Measurements from ENCODE around the gene TMEM43. TPM values are rescaled to one million over a fixed set of nuclear protein-coding genes. Genes with fewer than 3 reads are reported as not detected.

TMEM43 gene, protein sequence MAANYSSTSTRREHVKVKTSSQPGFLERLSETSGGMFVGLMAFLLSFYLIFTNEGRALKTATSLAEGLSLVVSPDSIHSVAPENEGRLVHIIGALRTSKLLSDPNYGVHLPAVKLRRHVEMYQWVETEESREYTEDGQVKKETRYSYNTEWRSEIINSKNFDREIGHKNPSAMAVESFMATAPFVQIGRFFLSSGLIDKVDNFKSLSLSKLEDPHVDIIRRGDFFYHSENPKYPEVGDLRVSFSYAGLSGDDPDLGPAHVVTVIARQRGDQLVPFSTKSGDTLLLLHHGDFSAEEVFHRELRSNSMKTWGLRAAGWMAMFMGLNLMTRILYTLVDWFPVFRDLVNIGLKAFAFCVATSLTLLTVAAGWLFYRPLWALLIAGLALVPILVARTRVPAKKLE
- 105 and 123 TPM in 2 replicates for polyA plus RNA-seq (2012; rRNA removed)
- 83.4 and 97.1 TPM in 2 replicates for polyA plus RNA-seq (2012; cell fraction: cytosol; rRNA removed)
- polyA plus RNA-seq (2012; cell fraction: nucleus; rRNA removed) = 137 and 155 TPM in 2 replicates

- Histone ChIP-seq H4K20me1 (ENCODE audit: insufficient read depth) (peaks cover 36% of the 10 kb centered on the region), H3K27me3 (ENCODE audit: insufficient read depth) (no peaks in the 10 kb centered on the region), H3K79me2 (ENCODE audit: insufficient read depth) (peaks cover 73% of the 10 kb centered on the region), H3K36me3 (replicated peaks in 1 of 2; ENCODE audit: control insufficient read depth in 1 of 2, insufficient read depth in 2 of 2, low read length in 1 of 2) (peaks cover 27 to 40% of the 10 kb centered on the region in 2 experiments), H3F3A (replicated peaks; ENCODE audit: insufficient read depth) (peaks cover 14% of the 10 kb centered on the region), H3K27ac (ENCODE audit: low read depth in 2 of 2, low read length in 1 of 2) (peak within 1 kb of the TSS; percentile 90 to 93), H3K9ac (peak within 1 kb of the TSS; percentile 96), H3K9me3 (no peaks in the 10 kb centered on the region), H3K9me2 (no peaks in the 10 kb centered on the region), H3K4me2 (peak within 1 kb of the TSS; percentile 92), H2AFZ (ENCODE audit: low read depth) (peak within 1 kb of the TSS; percentile 88), H3K4me1 (ENCODE audit: control insufficient read depth in 1 of 2, insufficient read depth in 2 of 2, low read depth in 1 of 2, low read length in 1 of 2) (peaks cover 15 to 34% of the 10 kb centered on the region in 2 experiments), H3K4me3 (ENCODE audit: low read depth in 2 of 2, low read length in 1 of 2) (peak within 1 kb of the TSS; percentile 88 to 99)
- peak; percentile 99 for DNase-seq
- POLR2A ChIA-PET = interaction anchor here (0.6 to 3.2 kb wide), 9 partner anchors 9 to 230 kb away, joined by 3 to 35 read pairs (median 4); partner anchors contain the start of genes LSM3 and XPC
- WGBS (ENCODE audit: low lambda C conversion rate) = 0% methylated on average over 22 of the region's 55 CpGs
- CTCF ChIA-PET = interaction anchor here (1.2 to 3.9 kb wide), 4 partner anchors 21 to 228 kb away, joined by 4 to 37 read pairs (median 6); no protein-coding TSS in a partner anchor
- TF ChIP-seq ELF1 (IDR thresholded peaks at IDR 0.05) (peak; percentile 54; the same call in 1 of the 2 replicates), RXRA (IDR thresholded peaks at IDR 0.05; ENCODE audit: borderline replicate concordance, low read depth) (no peak), MXI1 (IDR thresholded peaks at IDR 0.05; ENCODE audit: low read depth, low read length) (peak; percentile 95), SIN3A (IDR thresholded peaks at IDR 0.05; ENCODE audit: borderline replicate concordance, low read depth, low read length) (peak; percentile 31; the same call in 1 of the 2 replicates), TEAD4 (IDR thresholded peaks at IDR 0.05; ENCODE audit: borderline replicate concordance, insufficient read depth) (no peak), FOSL2 (IDR thresholded peaks at IDR 0.05; ENCODE audit: borderline replicate concordance, low read depth) (no peak), FOXM1 (IDR thresholded peaks at IDR 0.05; ENCODE audit: low read depth) (no peak), POLR2AphosphoS5 (IDR thresholded peaks at IDR 0.05; ENCODE audit: low read depth, low read length) (peak; percentile 76), USF2 (IDR thresholded peaks at IDR 0.05; ENCODE audit: borderline replicate concordance, low read depth, low read length) (peak; percentile 34; the same call in 1 of the 2 replicates), YY1 (IDR thresholded peaks at IDR 0.05; ENCODE audit: low read depth) (peak; percentile 46; the same call in 1 of the 2 replicates), EZH2phosphoT487 (IDR thresholded peaks at IDR 0.05; ENCODE audit: borderline replicate concordance, low read depth) (no peak), REST (IDR thresholded peaks at IDR 0.05; ENCODE audit: low read depth, low read length) (0 out of 2 replicates have a peak, but pooled peaks have one; percentile 57), RAD21 (IDR thresholded peaks at IDR 0.05; ENCODE audit: low read length) (no peak), FOXJ3 (CRISPR knock-in tag; IDR thresholded peaks at IDR 0.05) (no peak), GATA2 (CRISPR knock-in tag; IDR thresholded peaks at IDR 0.05) (no peak), JUND (IDR thresholded peaks at IDR 0.05) (no peak)
- TF ChIP-seq, protein P1, sequence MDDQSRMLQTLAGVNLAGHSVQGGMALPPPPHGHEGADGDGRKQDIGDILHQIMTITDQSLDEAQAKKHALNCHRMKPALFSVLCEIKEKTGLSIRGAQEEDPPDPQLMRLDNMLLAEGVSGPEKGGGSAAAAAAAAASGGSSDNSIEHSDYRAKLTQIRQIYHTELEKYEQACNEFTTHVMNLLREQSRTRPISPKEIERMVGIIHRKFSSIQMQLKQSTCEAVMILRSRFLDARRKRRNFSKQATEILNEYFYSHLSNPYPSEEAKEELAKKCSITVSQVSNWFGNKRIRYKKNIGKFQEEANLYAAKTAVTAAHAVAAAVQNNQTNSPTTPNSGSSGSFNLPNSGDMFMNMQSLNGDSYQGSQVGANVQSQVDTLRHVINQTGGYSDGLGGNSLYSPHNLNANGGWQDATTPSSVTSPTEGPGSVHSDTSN (IDR thresholded peaks at IDR 0.05) = no peak
- TF ChIP-seq, protein P2, sequence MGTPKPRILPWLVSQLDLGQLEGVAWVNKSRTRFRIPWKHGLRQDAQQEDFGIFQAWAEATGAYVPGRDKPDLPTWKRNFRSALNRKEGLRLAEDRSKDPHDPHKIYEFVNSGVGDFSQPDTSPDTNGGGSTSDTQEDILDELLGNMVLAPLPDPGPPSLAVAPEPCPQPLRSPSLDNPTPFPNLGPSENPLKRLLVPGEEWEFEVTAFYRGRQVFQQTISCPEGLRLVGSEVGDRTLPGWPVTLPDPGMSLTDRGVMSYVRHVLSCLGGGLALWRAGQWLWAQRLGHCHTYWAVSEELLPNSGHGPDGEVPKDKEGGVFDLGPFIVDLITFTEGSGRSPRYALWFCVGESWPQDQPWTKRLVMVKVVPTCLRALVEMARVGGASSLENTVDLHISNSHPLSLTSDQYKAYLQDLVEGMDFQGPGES (IDR thresholded peaks at IDR 0.05; ENCODE audit: low read depth, low read length) = no peak
- TF ChIP-seq, protein P3, sequence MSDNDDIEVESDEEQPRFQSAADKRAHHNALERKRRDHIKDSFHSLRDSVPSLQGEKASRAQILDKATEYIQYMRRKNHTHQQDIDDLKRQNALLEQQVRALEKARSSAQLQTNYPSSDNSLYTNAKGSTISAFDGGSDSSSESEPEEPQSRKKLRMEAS (IDR thresholded peaks at IDR 0.05; ENCODE audit: low read depth) = peak; percentile 77
- TF ChIP-seq, protein P4, sequence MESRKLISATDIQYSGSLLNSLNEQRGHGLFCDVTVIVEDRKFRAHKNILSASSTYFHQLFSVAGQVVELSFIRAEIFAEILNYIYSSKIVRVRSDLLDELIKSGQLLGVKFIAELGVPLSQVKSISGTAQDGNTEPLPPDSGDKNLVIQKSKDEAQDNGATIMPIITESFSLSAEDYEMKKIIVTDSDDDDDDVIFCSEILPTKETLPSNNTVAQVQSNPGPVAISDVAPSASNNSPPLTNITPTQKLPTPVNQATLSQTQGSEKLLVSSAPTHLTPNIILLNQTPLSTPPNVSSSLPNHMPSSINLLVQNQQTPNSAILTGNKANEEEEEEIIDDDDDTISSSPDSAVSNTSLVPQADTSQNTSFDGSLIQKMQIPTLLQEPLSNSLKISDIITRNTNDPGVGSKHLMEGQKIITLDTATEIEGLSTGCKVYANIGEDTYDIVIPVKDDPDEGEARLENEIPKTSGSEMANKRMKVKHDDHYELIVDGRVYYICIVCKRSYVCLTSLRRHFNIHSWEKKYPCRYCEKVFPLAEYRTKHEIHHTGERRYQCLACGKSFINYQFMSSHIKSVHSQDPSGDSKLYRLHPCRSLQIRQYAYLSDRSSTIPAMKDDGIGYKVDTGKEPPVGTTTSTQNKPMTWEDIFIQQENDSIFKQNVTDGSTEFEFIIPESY (IDR thresholded peaks at IDR 0.05; ENCODE audit: borderline replicate concordance, low read depth) = peak; percentile 76; the same call in 1 of the 2 replicates
Observed at GRCh38 chr3:14124615-14125192, at the start of gene TMEM43, which contains the start of gene CHCHD4. TMEM43 (plus strand) TSS chr3:14125052; CDS start chr3:14125194, 142 bp downstream. CHCHD4 (minus strand) TSS chr3:14124870; CDS start chr3:14124676, 194 bp downstream.
